ENCODE measurements around the gene TMED5. TPM values are rescaled to one million over a fixed set of nuclear protein-coding genes. Genes with fewer than 3 reads are reported as not detected.

The TMED5 gene
- total RNA-seq, 2 experiments from 2014 or later = 42.3 to 43.2 TPM

- DNase-seq (no peak), ATAC-seq (ENCODE audit: poor library complexity) (no peak)
- H3K9me3 ChIP-seq (ENCODE audit: control insufficient read depth in 1 of 2, insufficient read depth in 1 of 2, low read length in 2 of 2) = no peaks in the 10 kb centered on the region
- no peak for TF ChIP-seq CTCF (IDR thresholded peaks at IDR 0.05)
- intact Hi-C loops (cut with DNase I, micrococcal nuclease) = loop anchor here in 1 of 2 experiments (10.0 kb wide), 1 partner anchor 67 kb away; no protein-coding TSS in a partner anchor
- ChIA-PET POLR2A (no interaction called here), CTCF (no interaction called here)
- H3K36me3 Mint-ChIP-seq (ENCODE audit: low read depth) = peaks cover 48% of the 10 kb centered on the region
- no peaks in the 10 kb centered on the region for H3K9me3 Mint-ChIP-seq
- peak overlapping the region; percentile 4 for H3K27ac Mint-ChIP-seq
- H3K27me3 ChIP-seq (ENCODE audit: control insufficient read depth in 1 of 2, insufficient read depth in 2 of 2, low read length in 2 of 2) = no peaks in the 10 kb centered on the region
- H3K4me1 ChIP-seq (ENCODE audit: insufficient read depth, low read length) = no peaks in the 10 kb centered on the region
- H3K27me3 Mint-ChIP-seq = no peaks in the 10 kb centered on the region
- H3K36me3 ChIP-seq (ENCODE audit: insufficient read depth, low read length) = peaks cover 31% of the 10 kb centered on the region
- no peak overlapping the region for H3K27ac ChIP-seq (ENCODE audit: low read depth in 1 of 2, low read length in 2 of 2)
- no peak overlapping the region for H3K4me3 Mint-ChIP-seq
- no peak overlapping the region for H3K4me3 ChIP-seq (ENCODE audit: low read length)
- peaks cover 6% of the 10 kb centered on the region for H3K4me1 Mint-ChIP-seq (ENCODE audit: low read depth)
Measured at GRCh38 chr1:93148001-93148400, 32.2 kb downstream of the TMED5 start.

- TF ChIP-seq CTCF (IDR thresholded peaks at IDR 0.05) = no peak
- Histone ChIP-seq H3K4me1 (ENCODE audit: insufficient read depth, low read length) (no peaks in the 10 kb centered on the region), H3K27ac (ENCODE audit: low read depth in 1 of 2, low read length in 2 of 2) (no peak overlapping the region), H3K4me3 (ENCODE audit: low read length) (no peak overlapping the region), H3K36me3 (ENCODE audit: insufficient read depth, low read length) (peaks cover 9% of the 10 kb centered on the region), H3K27me3 (ENCODE audit: control insufficient read depth in 1 of 2, insufficient read depth in 2 of 2, low read length in 2 of 2) (no peaks in the 10 kb centered on the region), H3K9me3 (ENCODE audit: control insufficient read depth in 1 of 2, insufficient read depth in 1 of 2, low read length in 2 of 2) (no peaks in the 10 kb centered on the region)
- no peak for DNase-seq
- H3K27ac Mint-ChIP-seq = no peak overlapping the region
- no peaks in the 10 kb centered on the region for H3K27me3 Mint-ChIP-seq
- ChIA-PET CTCF (no interaction called here), POLR2A (no interaction called here)
- H3K36me3 Mint-ChIP-seq (ENCODE audit: low read depth) = peaks cover 38% of the 10 kb centered on the region
- peaks cover 5% of the 10 kb centered on the region for H3K4me1 Mint-ChIP-seq (ENCODE audit: low read depth)
- intact Hi-C loops (cut with DNase I, micrococcal nuclease) = loop anchor here in 1 of 2 experiments (10.0 kb wide), 1 partner anchor 71 kb away; no protein-coding TSS in a partner anchor
- no peaks in the 10 kb centered on the region for H3K9me3 Mint-ChIP-seq
- no peak for ATAC-seq (ENCODE audit: poor library complexity)
- H3K4me3 Mint-ChIP-seq = no peak overlapping the region
Measured at GRCh38 chr1:93143769-93144168, 36.4 kb downstream of the TMED5 start.

GRCh38 chr1:93143136-93143535 lies 37.1 kb downstream of the TMED5 start:
- H3K4me3 Mint-ChIP-seq = no peak overlapping the region
- CTCF ChIA-PET = no interaction called here
- no peak for TF ChIP-seq CTCF (IDR thresholded peaks at IDR 0.05)
- no peak overlapping the region for H3K27ac ChIP-seq (ENCODE audit: low read depth in 1 of 2, low read length in 2 of 2)
- intact Hi-C loops (cut with DNase I, micrococcal nuclease) = loop anchor here in 1 of 2 experiments (10.0 kb wide), 1 partner anchor 72 kb away; no protein-coding TSS in a partner anchor
- H3K4me1 Mint-ChIP-seq (ENCODE audit: low read depth) = peaks cover 5% of the 10 kb centered on the region
- H3K36me3 Mint-ChIP-seq (ENCODE audit: low read depth) = peaks cover 38% of the 10 kb centered on the region
- H3K27ac Mint-ChIP-seq = no peak overlapping the region
- no peaks in the 10 kb centered on the region for H3K27me3 ChIP-seq (ENCODE audit: control insufficient read depth in 1 of 2, insufficient read depth in 2 of 2, low read length in 2 of 2)
- POLR2A ChIA-PET = no interaction called here
- no peak for DNase-seq
- no peak for ATAC-seq (ENCODE audit: poor library complexity)
- H3K4me1 ChIP-seq (ENCODE audit: insufficient read depth, low read length) = no peaks in the 10 kb centered on the region
- H3K27me3 Mint-ChIP-seq = no peaks in the 10 kb centered on the region
- peaks cover 10% of the 10 kb centered on the region for H3K36me3 ChIP-seq (ENCODE audit: insufficient read depth, low read length)
- H3K9me3 Mint-ChIP-seq = no peaks in the 10 kb centered on the region
- no peak overlapping the region for H3K4me3 ChIP-seq (ENCODE audit: low read length)
- H3K9me3 ChIP-seq (ENCODE audit: control insufficient read depth in 1 of 2, insufficient read depth in 1 of 2, low read length in 2 of 2) = no peaks in the 10 kb centered on the region

Measured in CD4-positive, alpha-beta T cell (primary cell).